Thyroid gland (tissue), 4 donors: ENCODE results near the gene SCN1B. TPM values are rescaled to one million over a fixed set of nuclear protein-coding genes. Genes with fewer than 3 reads are reported as not detected.

Source experiments
- DNase-seq, 2 donors: peaks; one replicate each; pipeline ENCODE4 v3.0.0-alpha.2; 2019
- H3K27ac ChIP-seq, 3 donors: fragments of 200-600 bp; sonication (generic); 1 replicate in 2 of 3; 2 replicates in 1 of 3; pipeline ENCODE4 v1.5.1; 2016 to 2019; ENCODE audit warnings: mild to moderate bottlenecking in 1 of 3, moderate library complexity in 1 of 3
- H3K27me3 ChIP-seq: fragments of 200-600 bp; sonication (generic); one replicate; pipeline ENCODE4 v1.5.1; 2019
- H3K36me3 ChIP-seq, 2 donors: fragments of 200-600 bp; sonication (generic); one replicate each; pipeline ENCODE4 v1.5.1; 2016 to 2019
- H3K4me1 ChIP-seq, 2 donors: fragments of 200-600 bp; sonication (generic); one replicate each; pipeline ENCODE4 v1.5.1; 2017 to 2019
- H3K4me3 ChIP-seq, 3 donors: fragments of 200-600 bp; sonication (generic); replicated peaks in 1 of 3; 1 replicate in 2 of 3; 2 replicates in 1 of 3; pipeline ENCODE4 v1.5.1; 2016; ENCODE audit warnings: mild to moderate bottlenecking in 1 of 3
- H3K9me3 ChIP-seq: fragments of 200-600 bp; sonication (generic); one replicate; pipeline ENCODE4 v1.5.1; 2017
- CTCF ChIP-seq, 6 experiments: fragments of 200-600 bp in 3 of 6; fragments of 450-650 bp in 3 of 6; sonication (generic) in 3 of 6; IDR thresholded peaks; one replicate each; pipeline ENCODE4 v1.5.1; 2016 to 2019; ENCODE audit warnings: antibody characterized with exemption in 6 of 6, mild to moderate bottlenecking in 2 of 6, inconsistent platforms in 1 of 6, moderate library complexity in 1 of 6
- POLR2A ChIP-seq, 2 donors: fragments of 450-650 bp; IDR thresholded peaks; one replicate each; pipeline ENCODE4 v1.6.1; 2017; ENCODE audit warnings: antibody characterized with exemption in 2 of 2, mild to moderate bottlenecking in 2 of 2, moderate library complexity in 1 of 2
- WGBS, 2 donors: methylation state at CpG; one replicate each; pipeline ENCODE4 v1.1.5; 2017; 5-methylcytosine and 5-hydroxymethylcytosine counted together
- intact Hi-C: fragments of 100-400 bp; cut with DNase I; formaldehyde crosslinking; loops from one replicate; pipeline ENCODE4 v1.15.1; 2023
- total RNA-seq, 4 donors: library from RNA; depleted of rRNA; stranded (reverse); fragments of >200 nt; gene quantifications; one replicate each; pipeline ENCODE4 v1.2.3, GENCODE V29; 2016

The SCN1B gene
- total RNA-seq, 4 donors from 2014 or later: 5.7 to 19.6 (median 10.1) TPM

DNA sequence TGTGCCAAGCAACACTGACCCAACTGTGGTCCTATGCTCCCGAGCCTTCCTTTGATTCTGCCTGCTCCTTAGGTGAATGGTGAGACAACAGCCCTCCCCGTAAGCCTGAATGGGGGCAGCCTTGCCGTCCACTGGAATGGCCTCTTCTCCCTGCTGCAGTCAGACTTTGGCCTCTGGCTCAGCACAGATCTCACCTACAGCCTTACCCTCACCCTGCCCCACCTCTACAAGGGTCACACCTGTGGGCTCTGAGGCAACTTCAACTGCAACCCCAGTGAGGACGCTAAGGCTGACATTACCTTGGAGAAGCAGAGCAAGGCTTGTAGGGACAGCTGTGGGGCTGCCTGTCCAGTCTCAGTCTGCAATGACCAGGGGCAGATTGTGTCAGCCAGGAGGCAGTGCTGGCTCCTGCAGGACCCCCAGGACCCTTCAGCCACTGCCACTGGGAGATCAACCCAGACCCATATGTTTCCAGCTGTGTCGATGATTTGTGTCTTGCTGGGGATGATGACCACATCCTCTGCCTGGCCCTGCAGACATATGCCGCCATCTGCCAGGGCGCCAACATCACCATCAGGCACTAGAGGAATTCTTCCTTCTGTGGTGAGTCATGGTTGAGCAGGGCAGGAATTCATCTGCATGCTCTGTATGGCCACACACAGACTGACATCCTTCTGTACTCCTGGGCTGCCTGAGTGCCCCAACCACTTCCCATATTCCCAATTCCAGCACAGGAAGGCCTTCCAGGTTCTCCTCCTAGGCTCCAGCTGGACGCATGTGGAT, 58.1 kb downstream of the SCN1B start:
- 77% methylated on average over 6 to 7 of the region's 8 CpGs for WGBS, 2 donors
- H3K4me3 ChIP-seq: no peak overlapping the region
- peaks cover 0 to 5% of the 10 kb centered on the region in 2 donors for H3K4me1 ChIP-seq
- intact Hi-C loops: no loop called here
- TF ChIP-seq POLR2A (IDR thresholded peaks at IDR 0.05) (no peak), CTCF (IDR thresholded peaks at IDR 0.05) (no peak)
- H3K27me3 ChIP-seq: no peaks in the 10 kb centered on the region
- no peak overlapping the region for H3K27ac ChIP-seq
- no peaks in the 10 kb centered on the region for H3K9me3 ChIP-seq
- no peak for DNase-seq
- no peaks in the 10 kb centered on the region for H3K36me3 ChIP-seq

DNA sequence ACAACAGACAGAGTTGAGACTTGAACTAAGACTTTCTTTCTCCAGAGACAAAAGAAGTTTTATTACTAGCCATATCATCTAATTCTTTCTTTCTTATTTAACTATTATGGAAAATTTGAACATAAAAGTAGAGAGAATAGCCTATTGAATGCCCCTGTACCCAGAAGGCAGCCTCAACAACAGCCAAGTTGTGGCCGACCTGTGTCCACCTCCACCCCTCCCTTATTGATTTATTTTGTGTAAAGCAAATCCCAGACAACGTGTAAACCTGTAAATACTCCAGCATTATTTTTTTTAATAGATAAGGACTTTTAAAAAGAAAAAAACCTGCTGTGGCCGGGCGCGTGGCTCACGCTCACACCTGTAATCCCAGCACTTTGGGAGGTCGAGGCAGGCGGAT, 59.3 kb downstream of the SCN1B start:
- H3K9me3 ChIP-seq: no peaks in the 10 kb centered on the region
- H3K27ac ChIP-seq: no peak overlapping the region
- intact Hi-C loops: no loop called here
- 86 to 89% methylated on average over 8 of the region's 8 CpGs for WGBS, 2 donors
- H3K36me3 ChIP-seq: no peaks in the 10 kb centered on the region
- H3K4me3 ChIP-seq: no peak overlapping the region
- H3K27me3 ChIP-seq: no peaks in the 10 kb centered on the region
- no peak for DNase-seq
- no peak for TF ChIP-seq POLR2A (IDR thresholded peaks at IDR 0.05)
- TF ChIP-seq CTCF (IDR thresholded peaks at IDR 0.05): no peak
- H3K4me1 ChIP-seq: peaks cover 0 to 5% of the 10 kb centered on the region in 2 donors

Other genes with a start within 250 kb of the SCN1B start
- gene ZNF30, start 103.6 kb upstream of the SCN1B start, total RNA-seq: 1 to 10 TPM; 2.4 to 5.6 (median 3.1) TPM
- gene ZNF792, start 66.2 kb upstream of the SCN1B start, total RNA-seq: 10 to 100 TPM in 1 of 4 donors, 1 to 10 TPM in 3; 7.5 to 13.2 (median 9.3) TPM
- gene GRAMD1A, start 30.1 kb upstream of the SCN1B start, total RNA-seq: 10 to 100 TPM; 33.4 to 57.5 (median 47.0) TPM
- 10 to 100 TPM; 16.3 to 19.3 (median 17.9) TPM for gene HPN, start 11.3 kb downstream of the SCN1B start, total RNA-seq
- 1 to 10 TPM in 1 of 4 donors, not detected in 3; 1.1 TPM for gene FXYD3, start 85.4 kb downstream of the SCN1B start, total RNA-seq
- gene LGI4, start 104.6 kb downstream of the SCN1B start, total RNA-seq: 10 to 100 TPM in 1 of 4 donors, 1 to 10 TPM in 3; 3.2 to 10.9 (median 6.9) TPM
- gene FXYD1, start 108.4 kb downstream of the SCN1B start, total RNA-seq: 10 to 100 TPM in 2 of 4 donors, 1 to 10 TPM in 2; 1.1 to 26.3 (median 8.8) TPM
- gene FXYD7, start 112.8 kb downstream of the SCN1B start, total RNA-seq: 1 to 10 TPM in 1 of 4 donors, not detected in 3; 1.6 TPM
- 10 to 100 TPM in 3 of 4 donors, 1 to 10 TPM in 1; 9.3 to 52.4 (median 19.6) TPM for gene FXYD5, start 124.3 kb downstream of the SCN1B start, total RNA-seq
- under 1 TPM in 1 of 4 donors, not detected in 3; 0.67 TPM for gene FAM187B, start 198.3 kb downstream of the SCN1B start, total RNA-seq
- gene LSR, start 218.5 kb downstream of the SCN1B start, total RNA-seq: 10 to 100 TPM; 36.5 to 85.3 (median 61.8) TPM
- 100 to 1,000 TPM in 3 of 4 donors, 10 to 100 TPM in 1; 98.9 to 133 (median 126) TPM for gene USF2, start 238.5 kb downstream of the SCN1B start, total RNA-seq